Endothelial cell of umbilical vein (primary cell): Measurements from ENCODE around the gene FRMD4A. TPM values are rescaled to one million over a fixed set of nuclear protein-coding genes. Genes with fewer than 3 reads are reported as not detected.

Source experiments
- BruUV-seq: library from RNA; stranded (reverse); fragments of 400-500 nt; replicated peaks from 2 replicates; lab custom pipeline; 2021; lab: Mats Ljungman, UMichigan
- CTCF ChIA-PET: fragments of 300-600, 350-600 bp; sonication (Branson Sonifier 250); formaldehyde crosslinking; loops from one replicate; lab custom pipeline; 2021; ENCODE audit warnings: antibody characterized with exemption, inconsistent platforms; lab: Charles Lee
- POLR2A ChIA-PET: fragments of 300-600, 350-600 bp; sonication (Branson Sonifier 250); formaldehyde crosslinking; loops from one replicate; lab custom pipeline; 2021; ENCODE audit warnings: antibody characterized with exemption, inconsistent platforms; lab: Charles Lee
- DNase-seq: peaks from one replicate; pipeline ENCODE4 v3.0.0-alpha.2; 2011; ENCODE audit warnings: low read depth, low spot score
- FAIRE-seq: peaks from 2 replicates; lab custom pipeline; 2011; peaks lifted over from hg19 to GRCh38; lab: Jason Lieb, UNC
- H2AFZ ChIP-seq: 2 replicates; pipeline ENCODE4 v1.6.0; 2012; ENCODE audit warnings: low read depth, low read length, control low read depth, inconsistent platforms
- H3K27ac ChIP-seq: 2 replicates; pipeline ENCODE4 v1.5.1; 2011; ENCODE audit warnings: low read depth, mild to moderate bottlenecking, control low read depth, low read length, moderate library complexity; ENCODE audit not compliant: insufficient read depth
- H3K27me3 ChIP-seq, 2 experiments: 2 replicates each; pipeline versions ENCODE4 v1.6.0 to v1.6.1; 2011; ENCODE audit warnings: low read length in 2 of 2, mixed read lengths in 1 of 2; ENCODE audit not compliant: control insufficient read depth in 2 of 2, insufficient read depth in 2 of 2
- H3K36me3 ChIP-seq, 2 experiments: 2 replicates in 1 of 2; 3 replicates in 1 of 2; pipeline ENCODE4 v1.5.1; 2011; ENCODE audit warnings: low read length in 2 of 2, mild to moderate bottlenecking in 1 of 2, moderate library complexity in 1 of 2; ENCODE audit not compliant: control insufficient read depth in 2 of 2, insufficient read depth in 2 of 2; ENCODE audit errors: extremely low read depth in 1 of 2
- H3K4me1 ChIP-seq: 3 replicates; pipeline ENCODE4 v1.5.1; 2011; ENCODE audit warnings: mild to moderate bottlenecking, low read length; ENCODE audit not compliant: control insufficient read depth, insufficient read depth; ENCODE audit errors: extremely low read depth
- H3K4me2 ChIP-seq: 2 replicates; pipeline ENCODE4 v1.6.1; 2011; ENCODE audit warnings: low read length, control low read depth, mixed read lengths; ENCODE audit not compliant: insufficient read depth
- H3K4me3 ChIP-seq, 3 experiments: fragments of 200-600 bp in 1 of 3; sonication (generic), shearing (Covaris generic) in 1 of 3; replicated peaks in 1 of 3; 2 replicates each; pipeline ENCODE4 v1.5.1; 2011 to 2016; ENCODE audit warnings: control low read depth in 3 of 3, low read length in 3 of 3, mild to moderate bottlenecking in 2 of 3, inconsistent platforms in 1 of 3, low read depth in 1 of 3, moderate library complexity in 1 of 3; ENCODE audit not compliant: insufficient read depth in 1 of 3
- H3K79me2 ChIP-seq: 2 replicates; pipeline ENCODE4 v1.6.0; 2012; ENCODE audit warnings: low read length, inconsistent platforms; ENCODE audit not compliant: control insufficient read depth, insufficient read depth
- H3K9ac ChIP-seq: replicated peaks from 2 replicates; pipeline ENCODE3; 2011; ENCODE audit warnings: low read length, control low read depth; ENCODE audit not compliant: insufficient read depth; ENCODE audit errors: extremely low read depth
- H3K9me1 ChIP-seq: replicated peaks from 3 replicates; pipeline ENCODE4 v1.6.0; 2011; ENCODE audit warnings: mild to moderate bottlenecking, low read length; ENCODE audit not compliant: control insufficient read depth, insufficient read depth; ENCODE audit errors: extremely low read depth
- H3K9me3 ChIP-seq: replicated peaks from 2 replicates; pipeline ENCODE4 v1.5.1; 2012; ENCODE audit warnings: low read length, inconsistent platforms; ENCODE audit not compliant: control insufficient read depth, insufficient read depth
- H4K20me1 ChIP-seq: replicated peaks from 2 replicates; pipeline ENCODE3; 2011; ENCODE audit warnings: mild to moderate bottlenecking, low read length; ENCODE audit not compliant: control insufficient read depth, insufficient read depth; ENCODE audit errors: extremely low read depth
- CTCF ChIP-seq, 2 donors: IDR thresholded peaks; 1 replicate in 1 of 2; 2 replicates in 1 of 2; pipeline ENCODE4 v1.5.1; 2011; ENCODE audit warnings: low read length in 2 of 2, mild to moderate bottlenecking in 2 of 2, moderate library complexity in 2 of 2, control low read depth in 1 of 2, inconsistent platforms in 1 of 2, low read depth in 1 of 2; ENCODE audit not compliant: insufficient read depth in 1 of 2; ENCODE audit errors: extremely low read depth in 1 of 2
- EZH2 ChIP-seq: IDR thresholded peaks from 2 replicates; pipeline ENCODE4 v1.6.1; 2012; ENCODE audit warnings: borderline replicate concordance, low read depth, mild to moderate bottlenecking, moderate library complexity, low read length, inconsistent platforms; ENCODE audit not compliant: severe bottlenecking
- FOS ChIP-seq: IDR thresholded peaks from 2 replicates; pipeline ENCODE4 v1.6.1; 2011; ENCODE audit warnings: mild to moderate bottlenecking, low read length, moderate library complexity, borderline replicate concordance; ENCODE audit not compliant: insufficient read depth
- GATA2 ChIP-seq: IDR thresholded peaks from 2 replicates; pipeline ENCODE4 v1.7.0; 2011; ENCODE audit warnings: low read depth, mild to moderate bottlenecking, moderate library complexity, mixed read lengths, low read length; ENCODE audit not compliant: insufficient read length, insufficient read depth
- JUN ChIP-seq: IDR thresholded peaks from 2 replicates; pipeline ENCODE4 v1.6.1; 2011; ENCODE audit warnings: borderline replicate concordance, low read depth; ENCODE audit not compliant: insufficient read length, insufficient read depth
- MAX ChIP-seq: IDR thresholded peaks from 2 replicates; pipeline ENCODE4 v1.6.1; 2011; ENCODE audit not compliant: insufficient read depth, insufficient read length
- MYC ChIP-seq: IDR thresholded peaks from one replicate; pipeline ENCODE4 v1.6.1; 2011; ENCODE audit warnings: mild to moderate bottlenecking, low read depth, low read length
- POLR2A ChIP-seq: IDR thresholded peaks from 2 replicates; pipeline ENCODE4 v1.6.1; 2012; ENCODE audit warnings: low read depth, mild to moderate bottlenecking, control low read depth, low read length
- POLR2AphosphoS5 ChIP-seq: IDR thresholded peaks from 2 replicates; pipeline ENCODE4 v1.6.1; 2012; ENCODE audit warnings: low read depth, mild to moderate bottlenecking, control low read depth, low read length, moderate library complexity; ENCODE audit not compliant: insufficient read depth
- dilution Hi-C: fragments of 300-500 bp; cut with MboI; formaldehyde crosslinking; loops from one replicate; pipeline ENCODE4 v1.15.0; 2019; ENCODE audit warnings: low sequenced_read_pairs; ENCODE audit not compliant: extremely low pct_ligation_motif_present
- intact Hi-C: fragments of 100-400 bp; cut with micrococcal nuclease; formaldehyde crosslinking; loops from one replicate; pipeline ENCODE4 v1.10.0; 2022
- polyA plus RNA-seq, 4 experiments: library from polyadenylated mRNA; depleted of rRNA in 3 of 4; stranded (reverse) in 3 of 4; unstranded in 1 of 4; fragments of >200 nt; gene quantifications; 2 replicates each; pipeline versions ENCODE4 v1.2.1 to v1.2.3, GENCODE V29; 2011 to 2012; ENCODE audit warnings: missing spikeins in 1 of 4
- total RNA-seq: library from RNA; stranded (reverse); gene quantifications from 2 replicates; pipeline ENCODE4 v1.2.3, GENCODE V29; 2021

The FRMD4A gene
- total and polyA plus RNA-seq, 2 donors (not counting 3 experiments of a cell fraction or from before 2014, with no cell fraction given), result 123 to 148 TPM

- BruUV-seq, result no TSS peak
- POLR2A ChIA-PET, result no interaction called here
Observed at GRCh38 chr10:14270370-14270769, 60.4 kb downstream of the FRMD4A start.

More at GRCh38 chr10:14270370-14270769, 60.4 kb downstream of the FRMD4A start:
- DNase-seq (no peak), FAIRE-seq (no peak)
- no peak overlapping the region for H3K4me2 ChIP-seq
- H3K9me3 ChIP-seq, result no peaks in the 10 kb centered on the region
- H3K36me3 ChIP-seq, result no peaks in the 10 kb centered on the region
- no peaks in the 10 kb centered on the region for H3K9me1 ChIP-seq
- no peak overlapping the region for H3K4me3 ChIP-seq
- H2AFZ ChIP-seq, result no peak overlapping the region
- no peak overlapping the region for H3K27ac ChIP-seq
- no peaks in the 10 kb centered on the region for H3K4me1 ChIP-seq
- H3K27me3 ChIP-seq, result peaks cover 8 to 18% of the 10 kb centered on the region in 2 experiments
- CTCF ChIA-PET, result interaction anchor here (0.6 kb wide), 1 partner anchor 362 kb away, joined by 3 read pairs; no protein-coding TSS in a partner anchor
- H4K20me1 ChIP-seq, result no peaks in the 10 kb centered on the region
- dilution Hi-C loops, result no loop called here
- H3K79me2 ChIP-seq, result no peaks in the 10 kb centered on the region
- no peak overlapping the region for H3K9ac ChIP-seq
- intact Hi-C loops, result no loop called here
- TF ChIP-seq GATA2 (no peak), MYC (no peak), CTCF (IDR thresholded peaks at IDR 0.05; ENCODE audit: extremely low read depth in 1 of 2, insufficient read depth in 1 of 2, low read depth in 1 of 2, low read length in 2 of 2) (no peak), JUN (no peak), FOS (no peak), POLR2A (no peak), POLR2AphosphoS5 (no peak), EZH2 (no peak), MAX (no peak)
